ENCODE results near the gene MST1R. TPM values are rescaled to one million over a fixed set of nuclear protein-coding genes. Genes with fewer than 3 reads are reported as not detected.

The MST1R gene
- polyA plus RNA-seq, 3 donors, result 0.62 to 1.8 (median 1.6) TPM

- no peak for DNase-seq (ENCODE audit: low read depth in 3 of 3, low spot score in 2 of 3)
These were observed 24.0 kb downstream of the MST1R start for GRCh38 chr3:49879721-49880120.

DNA sequence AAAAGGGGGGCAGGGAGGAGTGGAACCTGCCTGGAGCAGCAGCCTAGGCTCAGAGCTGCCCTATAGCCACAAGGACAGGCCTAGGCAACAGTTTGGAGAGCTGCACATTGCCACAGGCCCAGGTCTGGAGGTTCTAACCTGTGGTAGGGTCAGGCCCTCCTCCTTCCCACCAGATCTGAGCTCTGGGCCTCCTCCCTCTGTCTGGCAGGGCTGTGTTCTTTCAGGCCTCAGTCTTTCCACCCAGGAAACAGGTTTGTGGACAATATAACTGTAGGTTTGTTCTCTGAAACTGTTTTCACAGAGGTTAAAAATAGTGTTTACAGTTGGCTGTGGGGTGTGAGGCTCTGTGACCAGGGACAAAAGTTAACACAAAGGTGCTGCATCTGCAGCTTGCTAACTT is 25.0 kb downstream of the MST1R start:
- DNase-seq (ENCODE audit: low read depth in 3 of 3, low spot score in 2 of 3), result no peak

DNA sequence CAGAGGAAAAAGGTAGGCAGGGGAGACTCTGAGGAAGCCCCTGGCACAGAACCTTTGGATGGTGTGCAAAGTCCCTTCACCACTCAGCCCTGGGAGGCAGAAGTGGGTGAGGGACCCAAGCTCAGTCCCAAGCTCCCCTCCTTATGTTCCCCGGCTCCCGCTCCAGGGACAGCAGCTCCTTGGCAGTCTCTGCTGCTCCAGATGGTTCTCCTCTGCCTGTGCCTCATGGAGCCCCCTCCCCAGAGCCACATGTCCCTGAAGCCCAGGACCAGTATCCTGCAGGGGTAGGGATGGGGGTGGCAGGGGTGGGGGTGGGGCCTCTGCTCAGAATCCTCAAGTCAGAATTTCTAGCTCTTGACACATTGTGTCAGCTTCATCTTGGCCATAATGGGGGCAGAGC is 26.0 kb downstream of the MST1R start:
- DNase-seq (ENCODE audit: low read depth in 3 of 3, low spot score in 2 of 3), result no peak

GRCh38 chr3:49876567-49876966 is 27.1 kb downstream of the MST1R start:
- DNase-seq (ENCODE audit: low read depth in 3 of 3, low spot score in 2 of 3), result no peak

- no peak for DNase-seq (ENCODE audit: low read depth in 3 of 3, low spot score in 2 of 3)
These were observed 30.1 kb downstream of the MST1R start for GRCh38 chr3:49873623-49874022.

DNA sequence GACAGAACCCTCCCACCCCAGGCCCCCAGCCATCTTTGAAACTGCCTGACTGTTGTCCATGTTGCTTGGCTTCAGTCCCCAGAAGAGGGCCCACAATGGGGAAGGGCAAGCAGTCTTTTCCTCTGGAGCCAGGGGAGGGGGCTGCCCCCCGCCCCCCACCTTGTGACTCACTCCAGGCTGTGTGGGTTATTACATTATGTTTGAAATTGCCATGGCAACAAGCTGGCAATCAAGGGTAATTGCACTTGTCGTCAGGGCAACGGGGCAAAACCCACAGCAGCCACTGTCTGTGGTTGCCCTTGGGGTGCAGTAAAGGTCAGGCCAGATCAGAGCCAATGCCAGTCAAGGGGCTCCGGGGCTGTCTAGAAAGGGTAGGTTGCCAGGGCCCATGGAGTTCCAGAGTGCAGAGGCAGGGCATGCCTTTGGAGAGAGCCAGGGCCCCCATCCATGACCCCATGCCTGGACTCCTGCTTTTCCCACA is 30.8 kb downstream of the MST1R start:
- no peak for DNase-seq (ENCODE audit: low read depth in 3 of 3, low spot score in 2 of 3)

DNA sequence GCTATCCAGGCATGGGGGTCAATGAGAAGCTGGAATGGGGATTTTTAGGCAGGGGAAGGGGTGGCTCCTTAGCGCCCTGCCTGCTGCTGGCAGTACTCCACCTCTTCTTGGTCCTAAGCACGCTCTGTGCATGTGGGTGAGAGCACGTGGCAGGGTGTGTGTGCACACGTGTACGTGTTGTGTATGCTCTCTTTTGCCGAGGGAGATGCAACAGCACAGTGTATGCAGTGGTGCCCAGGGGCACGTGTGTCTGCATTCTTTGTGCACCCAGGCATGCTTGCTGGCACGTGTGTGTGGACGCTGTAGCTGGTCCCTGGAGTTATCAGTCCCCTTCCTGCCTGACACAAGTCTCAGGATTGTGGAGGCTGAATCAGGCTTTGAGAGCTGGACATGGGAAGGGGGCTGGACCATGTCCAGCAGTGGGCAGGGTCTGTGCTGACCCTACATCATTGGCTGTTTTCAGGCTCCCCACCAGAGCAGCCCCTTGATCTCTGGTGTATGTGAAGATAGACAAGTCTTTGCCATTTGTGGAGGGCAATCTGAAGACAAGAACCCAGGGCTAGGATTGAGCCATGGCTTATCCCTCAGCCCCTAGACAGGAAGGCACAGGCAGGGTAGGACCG is 32.0 kb downstream of the MST1R start:
- no peak for DNase-seq (ENCODE audit: low read depth in 3 of 3, low spot score in 2 of 3)

- no peak for DNase-seq (ENCODE audit: low read depth in 3 of 3, low spot score in 2 of 3)
These were observed 34.0 kb downstream of the MST1R start, which contains the start of gene CAMKV for GRCh38 chr3:49869525-49870126. Gene CAMKV (minus strand): TSS chr3:49869906. CDS start chr3:49862388, 7,518 bp downstream.

DNA sequence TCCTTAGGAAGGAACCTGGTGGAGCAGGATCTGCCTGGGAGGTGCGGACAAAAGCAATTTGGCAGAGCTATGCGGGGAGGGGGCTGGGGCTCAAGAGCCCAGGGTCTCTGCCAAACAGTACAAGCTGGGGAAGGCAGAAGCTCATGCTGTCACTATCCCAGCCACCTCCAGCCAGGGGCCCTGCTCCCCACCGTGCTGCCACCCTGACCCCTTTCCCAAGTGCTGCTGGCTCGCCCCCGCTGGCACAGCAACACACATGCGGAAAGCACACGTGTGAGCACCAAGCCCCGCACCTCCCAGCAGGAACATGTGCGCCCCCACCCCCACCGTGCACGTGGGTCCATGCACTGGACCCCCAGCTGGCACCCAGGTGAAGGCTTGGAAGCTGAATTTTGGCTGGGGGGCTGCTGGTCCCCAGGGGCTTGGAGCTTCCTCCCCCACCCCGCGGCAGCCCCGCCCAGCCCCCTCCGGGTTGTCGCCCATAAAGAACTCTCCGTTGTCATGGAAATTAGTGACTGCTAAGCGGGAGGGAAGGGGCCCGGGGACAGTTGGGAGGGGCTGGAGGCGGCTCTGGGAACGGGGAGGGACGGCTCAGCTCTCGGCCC is 34.7 kb downstream of the MST1R start:
- no peak for DNase-seq (ENCODE audit: low read depth in 3 of 3, low spot score in 2 of 3)

GRCh38 chr3:49867871-49868321 is 35.8 kb downstream of the MST1R start:
- DNase-seq (ENCODE audit: low read depth in 3 of 3, low spot score in 2 of 3), result peak in 2 of 3 donors; percentile 34 to 46

GRCh38 chr3:49867400-49867799 is 36.3 kb downstream of the MST1R start:
- DNase-seq (ENCODE audit: low read depth in 3 of 3, low spot score in 2 of 3), result no peak

DNA sequence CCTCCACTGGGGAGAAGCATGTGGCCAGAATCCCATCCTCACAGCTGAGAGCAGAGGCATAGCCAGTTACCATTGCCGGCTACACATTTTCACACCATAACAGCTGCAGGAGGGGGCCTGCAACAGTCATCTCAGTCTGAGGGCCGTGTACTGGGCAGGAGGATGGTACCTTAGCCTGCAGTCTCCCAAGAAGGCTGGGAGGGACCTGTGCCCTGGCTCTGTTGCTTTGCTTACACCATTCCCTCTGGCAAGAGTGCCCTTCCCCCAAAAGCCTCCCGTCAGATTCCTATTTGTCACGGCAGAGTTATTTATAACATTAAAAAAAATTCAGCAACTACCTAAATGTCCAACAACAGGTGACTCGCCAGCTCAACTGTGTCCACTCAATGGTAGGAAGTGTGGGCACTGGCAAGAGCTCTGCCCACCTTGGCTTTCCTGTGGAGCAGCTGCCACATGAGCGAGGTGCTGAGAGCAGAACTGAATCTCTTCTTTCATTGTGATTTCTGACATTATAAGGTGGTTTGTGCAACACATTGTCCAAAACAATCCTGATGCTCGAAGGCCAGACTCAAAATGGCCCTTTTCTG is 38.4 kb downstream of the MST1R start:
- no peak for DNase-seq (ENCODE audit: low read depth in 3 of 3, low spot score in 2 of 3)

DNA sequence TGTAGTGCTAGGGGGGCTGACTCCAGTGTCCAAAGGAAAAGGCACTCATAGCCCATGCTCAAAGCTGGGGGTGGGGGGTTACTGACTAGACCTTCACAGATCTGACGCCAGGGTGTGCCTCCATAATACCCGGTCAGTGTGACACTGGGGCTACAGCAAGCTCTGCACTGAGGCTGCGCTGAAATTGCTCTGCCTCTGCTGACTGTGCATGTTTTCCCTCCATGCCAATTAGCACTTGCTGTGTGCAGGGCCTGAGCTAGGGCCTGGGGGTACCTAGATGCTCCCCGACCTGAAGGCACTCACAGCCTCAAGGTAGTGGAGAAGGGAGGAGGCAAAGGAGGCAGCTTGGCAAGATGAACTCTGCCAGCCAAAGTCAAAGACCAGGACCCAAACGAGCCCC is 39.2 kb downstream of the MST1R start:
- DNase-seq (ENCODE audit: low read depth in 3 of 3, low spot score in 2 of 3), result no peak

GRCh38 chr3:49859576-49860305 is 43.9 kb downstream of the MST1R start:
- no peak for DNase-seq (ENCODE audit: low read depth in 3 of 3, low spot score in 2 of 3)

DNA sequence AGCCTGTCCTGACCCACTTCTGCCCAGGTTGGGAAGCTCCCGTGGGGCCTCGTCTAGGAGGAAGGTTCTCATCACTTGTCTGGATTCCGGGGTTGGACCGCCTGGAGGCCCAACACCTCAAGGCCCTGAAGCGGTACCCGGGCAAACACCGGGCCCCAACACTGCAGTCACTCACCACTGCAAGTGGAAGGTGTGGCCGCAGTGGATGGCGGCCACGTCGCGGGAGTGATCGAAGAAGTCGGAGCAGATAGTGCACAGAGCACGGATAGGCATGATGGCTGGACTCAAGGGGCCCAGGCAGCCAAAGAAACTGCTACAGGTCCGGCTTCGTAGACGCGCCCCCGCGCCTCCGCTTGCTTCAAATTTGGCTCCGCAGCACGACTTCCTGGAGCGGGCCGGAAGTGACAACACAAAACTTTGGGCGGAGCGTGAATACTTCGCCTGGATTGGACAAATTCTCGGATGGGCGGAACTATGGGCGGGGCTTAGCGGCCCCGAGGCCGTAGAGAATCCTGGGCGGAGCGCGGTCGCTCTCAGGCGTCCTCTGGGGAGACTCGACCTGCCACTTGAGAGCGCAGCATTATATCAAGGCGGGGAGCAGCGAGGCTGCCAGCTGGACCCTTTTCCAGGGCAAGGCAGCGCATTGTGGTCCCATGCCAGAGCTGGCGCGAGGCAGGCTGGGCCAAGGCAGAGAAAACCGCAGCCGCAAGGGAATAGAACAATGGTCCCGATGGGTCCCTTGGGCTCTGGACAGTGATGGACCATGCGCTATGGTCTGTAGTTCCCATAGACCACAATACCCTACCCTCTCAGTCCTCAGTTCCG is 47.3 kb downstream of the MST1R start, which contains the start of gene TRAIP:
TRAIP (minus strand) TSS at position 384 of the 825 bp plus-strand sequence; CDS start at position 273, 111 bp downstream.
- DNase-seq (ENCODE audit: low read depth in 3 of 3, low spot score in 2 of 3), result peak; percentile 87 to 93 (median 92)

DNA sequence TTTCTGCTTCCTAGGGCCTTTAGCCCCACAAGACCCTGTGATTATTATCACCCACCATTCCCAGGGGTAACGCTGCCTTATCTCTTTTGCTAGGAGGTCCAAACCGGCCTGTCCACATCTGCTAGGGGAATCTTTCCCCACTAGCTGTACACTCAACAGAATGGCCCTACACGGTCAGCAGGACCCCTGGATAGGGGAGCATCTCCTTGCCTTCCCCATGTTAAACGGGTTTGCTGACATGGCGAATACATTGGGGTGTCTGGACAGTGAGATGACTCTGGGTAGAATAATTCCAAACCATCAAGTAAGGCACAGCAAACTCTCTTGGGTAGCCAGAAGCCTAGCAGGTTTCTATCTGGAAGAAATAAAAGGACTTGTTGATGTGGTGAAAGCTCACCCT is 48.0 kb downstream of the MST1R start:
- no peak for DNase-seq (ENCODE audit: low read depth in 3 of 3, low spot score in 2 of 3)

DNA sequence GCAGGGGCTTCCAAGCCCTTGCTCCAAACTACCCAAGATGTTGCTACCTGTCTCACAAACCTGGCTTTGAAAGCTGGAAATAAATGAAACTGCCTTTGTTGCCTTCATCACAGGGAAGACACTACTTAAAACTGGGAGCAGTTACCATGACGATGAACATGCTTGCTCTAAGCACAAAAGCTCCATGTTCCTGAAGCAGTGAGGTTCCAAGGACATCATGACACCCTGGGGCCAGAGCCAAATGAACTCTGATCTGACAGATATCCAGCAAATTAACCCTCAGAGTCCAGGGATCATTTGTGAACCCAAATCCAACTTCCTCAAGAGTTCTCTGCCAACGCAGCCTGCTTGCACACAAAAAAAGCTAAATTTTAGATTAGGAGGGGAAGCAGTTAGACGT is 58.0 kb downstream of the MST1R start:
- no peak for DNase-seq (ENCODE audit: low read depth in 3 of 3, low spot score in 2 of 3)

- DNase-seq (ENCODE audit: low read depth in 3 of 3, low spot score in 2 of 3), result no peak
These were observed 59.0 kb downstream of the MST1R start for GRCh38 chr3:49844464-49845183.

DNA sequence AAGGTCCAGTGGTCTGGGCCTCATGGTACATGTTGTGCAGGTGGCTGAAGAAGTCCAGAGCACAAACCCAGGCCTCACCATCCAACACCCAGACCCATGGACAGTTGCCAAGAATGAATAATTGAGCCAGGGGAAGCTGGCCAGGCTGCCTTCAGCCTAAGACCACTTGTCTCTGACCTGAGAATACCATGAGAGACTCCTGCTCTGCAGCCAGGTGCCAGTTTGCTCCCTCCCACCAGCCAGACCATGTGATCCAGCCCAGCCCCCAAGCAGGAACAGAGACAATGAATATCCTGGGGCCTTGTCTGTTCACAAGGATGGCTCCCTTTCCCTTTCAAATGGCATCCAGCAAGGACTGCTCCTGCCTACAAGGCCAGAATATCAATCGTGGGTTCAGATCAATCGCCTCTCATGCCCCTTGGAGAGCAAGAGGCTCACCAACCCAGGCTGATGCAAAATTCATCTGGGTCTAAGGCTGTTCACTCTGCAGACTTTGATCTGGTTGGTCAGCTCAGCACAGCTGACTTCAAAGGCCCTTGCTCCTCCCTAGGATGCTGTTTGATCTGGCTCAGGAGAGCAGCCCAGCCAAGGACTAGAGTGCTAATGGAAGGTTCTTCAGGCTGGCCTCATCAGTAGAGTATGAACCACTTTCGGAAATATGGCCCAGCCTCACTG is 60.7 kb downstream of the MST1R start:
- DNase-seq (ENCODE audit: low read depth in 3 of 3, low spot score in 2 of 3), result no peak

Data from right renal cortex interstitium (tissue), 3 donors.